GM18511 (cell line): ENCODE results near the gene WSB1.

ENCODE experiments used
- ATAC-seq: cut with Tn5 transposase; IDR thresholded peaks from one replicate; pipeline ENCODE4 v1.9.1; 2021; ENCODE audit warnings: mild to moderate bottlenecking, moderate library complexity; ENCODE audit not compliant: unreplicated experiment

The WSB1 gene

DNA sequence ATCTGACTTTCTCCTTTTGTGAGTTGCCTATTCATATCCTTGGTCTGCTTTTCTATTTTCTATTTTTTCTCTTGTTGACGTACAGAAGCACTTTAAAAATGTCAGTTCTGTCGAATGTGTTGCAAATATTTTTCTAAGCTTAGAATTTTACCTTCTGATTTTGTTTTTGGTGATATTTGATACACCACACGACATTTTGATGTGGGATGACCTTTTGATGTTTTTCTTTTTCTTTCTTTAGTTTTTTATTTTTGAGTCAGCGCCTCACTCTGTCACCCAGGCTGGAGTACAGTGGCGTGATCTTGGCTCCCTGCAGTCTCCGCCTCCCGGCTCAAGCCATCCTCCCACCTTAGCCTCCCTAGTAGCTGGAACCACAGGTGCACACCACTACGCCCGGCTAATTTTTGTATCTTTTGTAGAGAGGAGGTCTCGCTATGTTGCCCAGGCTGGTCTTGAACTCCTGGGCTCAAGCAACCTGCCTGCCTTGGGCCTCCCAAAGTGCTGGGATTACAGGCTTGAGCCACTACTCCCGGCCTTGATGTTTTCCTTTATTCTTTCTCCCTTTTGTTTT lies 39.6 kb downstream of the WSB1 start:
- no peak for ATAC-seq

- ATAC-seq = no peak
These were observed 42.3 kb downstream of the WSB1 start for GRCh38 chr17:27336184-27336583.

- peak; percentile 65 for ATAC-seq
These were observed 44.6 kb downstream of the WSB1 start for GRCh38 chr17:27338536-27338985.

DNA sequence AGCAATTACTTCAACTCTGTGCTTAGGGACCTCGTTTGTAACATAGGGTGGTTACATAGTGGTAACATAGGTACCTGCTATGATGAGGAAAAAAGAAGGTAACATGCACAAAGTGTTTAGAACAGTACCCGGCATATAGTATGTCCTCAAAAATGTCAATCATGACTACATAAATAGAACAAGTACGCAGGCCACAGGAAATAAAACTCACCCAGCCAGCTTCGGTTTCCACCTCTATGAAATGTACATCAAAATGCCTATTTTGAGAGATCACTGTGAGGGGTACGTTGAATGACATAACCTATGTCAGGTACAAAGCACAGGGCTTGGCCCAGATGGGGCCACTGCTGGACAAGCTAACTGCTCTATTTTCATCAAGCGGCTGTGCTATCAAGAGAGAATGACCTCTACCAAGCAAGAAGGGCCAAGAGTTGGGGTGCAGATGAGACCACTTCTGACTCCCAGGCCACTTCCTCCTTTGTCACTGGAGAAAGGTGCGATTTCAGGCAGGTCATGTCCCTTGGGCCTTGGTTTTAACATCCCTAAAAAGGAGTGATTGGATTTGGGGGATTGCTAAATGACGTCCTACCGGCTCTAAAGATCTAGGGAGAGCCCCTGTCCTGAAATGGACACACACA lies 45.4 kb downstream of the WSB1 start:
- ATAC-seq = peak; percentile 66

DNA sequence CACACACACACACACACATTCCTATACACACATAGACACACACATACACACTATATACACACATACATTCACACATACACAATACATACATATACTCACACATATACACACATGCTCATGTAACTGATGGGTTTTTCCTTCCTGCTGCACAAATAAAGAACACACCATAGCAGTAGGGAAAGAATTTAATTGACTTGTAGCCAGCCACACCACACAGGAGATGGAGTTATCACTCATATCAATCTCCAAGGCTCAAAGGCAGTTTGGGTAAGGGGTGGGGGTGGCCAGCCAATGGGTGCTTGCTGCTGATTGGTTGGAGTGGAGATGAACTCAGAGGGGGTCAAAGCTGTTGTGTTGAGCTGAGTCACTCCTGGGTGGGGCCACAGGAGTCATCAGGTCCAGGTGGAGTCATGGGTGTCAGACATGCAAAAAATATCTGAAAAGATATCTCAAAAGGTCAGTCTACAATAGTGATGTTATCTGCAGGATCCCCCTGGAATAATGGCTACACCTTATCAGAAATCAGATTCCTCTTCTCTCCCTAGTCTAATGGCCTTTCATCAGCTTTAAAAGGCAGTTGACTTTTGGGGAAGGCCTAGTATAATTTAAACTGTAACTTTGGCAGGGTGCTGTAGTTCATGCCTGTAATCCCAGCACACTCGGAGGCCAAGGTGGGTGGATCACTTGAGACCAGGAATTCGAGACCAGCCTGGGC lies 46.1 kb downstream of the WSB1 start:
- no peak for ATAC-seq

DNA sequence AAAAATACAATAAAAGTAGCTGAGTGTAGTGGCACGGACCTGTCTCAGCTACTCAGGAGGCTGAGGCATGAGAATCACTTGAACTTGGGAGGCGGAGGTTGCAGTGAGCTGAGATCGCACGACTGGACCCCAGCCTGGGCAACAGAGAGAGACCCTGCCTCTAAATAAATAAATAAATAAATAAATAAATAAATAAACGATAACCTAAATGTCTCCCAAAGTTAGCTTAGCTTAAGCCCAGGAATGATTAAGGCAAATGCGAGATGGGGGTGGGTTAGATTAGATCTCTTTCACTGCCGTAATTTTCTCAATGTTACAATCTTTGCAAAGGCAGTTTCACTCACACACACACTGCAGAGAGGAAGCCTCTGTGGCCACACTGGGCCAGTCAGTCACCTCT lies 46.7 kb downstream of the WSB1 start:
- no peak for ATAC-seq

- ATAC-seq = no peak
These were observed 47.1 kb downstream of the WSB1 start for GRCh38 chr17:27341041-27341471.

DNA sequence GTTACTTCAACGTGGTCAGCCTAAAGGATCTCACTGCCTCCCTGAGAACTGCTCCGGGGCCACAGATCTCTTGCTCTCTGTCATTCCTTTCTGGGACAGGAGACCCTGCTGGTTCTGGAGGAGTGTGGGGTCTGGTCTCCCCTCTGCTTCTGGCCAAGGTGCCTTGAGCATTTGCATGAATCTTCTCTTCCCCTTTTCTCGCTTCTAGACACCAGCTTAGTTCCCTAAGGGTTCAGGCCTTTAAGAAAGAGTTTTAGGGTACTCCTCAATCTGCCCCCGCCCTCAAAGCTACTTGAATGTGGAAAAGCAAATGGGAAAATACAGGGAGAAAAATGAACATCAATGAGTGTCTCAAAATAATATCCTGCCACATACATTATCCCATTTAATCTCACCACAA lies 48.1 kb downstream of the WSB1 start:
- no peak for ATAC-seq

GRCh38 chr17:27343294-27343693 lies 49.4 kb downstream of the WSB1 start:
- no peak for ATAC-seq

GRCh38 chr17:27343977-27344607 lies 50.2 kb downstream of the WSB1 start:
- no peak for ATAC-seq

DNA sequence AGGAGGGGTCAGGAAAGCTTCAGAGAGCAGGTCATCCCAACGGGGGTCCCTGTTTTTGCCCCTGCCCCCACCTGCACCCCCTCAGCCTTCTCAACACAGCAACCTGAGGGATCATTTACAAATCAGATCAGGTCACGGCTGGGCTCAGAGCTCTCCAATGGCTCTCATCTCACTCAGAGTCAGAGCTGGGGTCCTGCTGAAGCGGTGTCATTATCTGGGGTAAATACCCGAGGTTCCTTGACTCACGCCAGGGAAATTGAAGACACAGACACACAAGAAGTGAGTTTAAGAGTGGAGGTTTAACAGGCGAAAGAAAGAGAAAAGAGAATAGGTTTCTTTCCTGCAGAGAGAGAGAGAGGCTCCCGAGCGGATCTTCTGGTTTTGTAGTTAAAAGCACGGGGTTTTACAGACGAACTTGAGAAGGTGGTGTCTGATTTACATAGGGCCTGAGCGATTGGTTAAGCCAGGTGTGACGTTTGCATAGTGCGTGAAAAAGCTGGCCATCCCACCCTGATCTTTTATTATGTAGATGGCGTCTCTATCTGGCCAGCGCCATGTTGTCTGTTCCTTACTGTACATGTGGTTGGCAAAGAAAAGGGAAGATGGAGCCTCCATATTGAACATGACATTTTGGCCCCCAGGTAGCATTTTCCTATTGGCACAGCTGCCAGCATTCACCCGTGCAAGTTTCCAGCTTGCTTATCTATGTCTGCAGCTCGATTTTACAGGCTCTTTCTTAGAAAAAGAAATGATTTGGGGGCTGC lies 51.4 kb downstream of the WSB1 start:
- no peak for ATAC-seq

DNA sequence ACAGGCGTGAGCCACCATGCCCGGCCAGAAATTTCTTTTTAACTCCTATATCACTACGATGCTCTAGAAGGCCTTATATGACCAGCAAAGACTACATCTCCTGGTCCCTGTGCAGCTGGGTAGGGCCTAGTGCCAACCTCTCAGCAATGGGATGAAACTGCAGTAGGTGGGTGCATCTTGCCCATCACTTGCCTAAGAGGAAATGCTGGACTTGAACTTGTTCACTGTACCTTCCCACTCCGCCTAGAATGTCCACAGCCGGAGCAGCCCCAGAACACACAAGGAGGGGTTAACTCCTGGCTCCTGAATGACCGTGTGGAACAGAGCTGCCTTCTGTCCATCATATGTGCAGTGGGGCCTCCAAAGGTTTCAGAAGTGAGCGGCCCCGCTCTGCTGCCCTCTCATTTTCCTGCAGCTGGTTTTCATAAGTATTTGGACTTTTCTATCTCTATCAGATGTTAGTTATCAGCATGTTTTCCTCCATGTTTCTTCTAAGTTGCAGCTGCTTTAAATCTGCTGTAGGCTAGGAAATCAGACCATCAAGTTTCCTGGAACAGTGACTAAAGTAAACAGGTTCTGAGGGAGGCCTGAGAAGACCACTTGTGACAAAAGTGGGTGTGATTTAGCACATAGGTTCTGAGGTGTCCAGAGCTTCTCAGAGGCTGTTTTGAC lies 52.5 kb downstream of the WSB1 start:
- no peak for ATAC-seq

GRCh38 chr17:27348196-27348595 lies 54.3 kb downstream of the WSB1 start:
- ATAC-seq = no peak

DNA sequence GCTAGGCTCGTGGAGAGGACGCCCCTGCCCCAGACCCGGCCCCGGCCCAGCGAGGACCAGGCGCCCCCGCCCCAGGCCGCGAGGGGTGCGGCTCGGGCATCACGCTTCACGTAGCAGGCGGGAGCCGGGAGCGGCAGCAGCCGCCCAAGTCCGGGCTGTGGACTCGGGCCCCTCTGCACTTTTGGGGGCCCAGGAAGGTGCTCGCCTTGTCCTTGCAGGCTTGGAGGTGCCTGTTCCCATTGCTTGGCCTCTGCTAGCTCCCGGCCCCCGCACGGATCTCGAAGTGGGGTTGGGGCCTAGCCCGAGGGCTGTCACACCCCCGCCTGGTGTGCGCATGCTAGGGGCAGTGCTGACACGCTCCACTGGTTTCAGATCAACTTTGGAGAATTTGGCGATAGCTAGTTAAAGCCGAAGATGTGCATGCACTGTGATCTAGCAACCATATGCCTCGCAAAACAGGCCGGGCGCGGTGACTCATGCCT lies 55.7 kb downstream of the WSB1 start:
- ATAC-seq = no peak

DNA sequence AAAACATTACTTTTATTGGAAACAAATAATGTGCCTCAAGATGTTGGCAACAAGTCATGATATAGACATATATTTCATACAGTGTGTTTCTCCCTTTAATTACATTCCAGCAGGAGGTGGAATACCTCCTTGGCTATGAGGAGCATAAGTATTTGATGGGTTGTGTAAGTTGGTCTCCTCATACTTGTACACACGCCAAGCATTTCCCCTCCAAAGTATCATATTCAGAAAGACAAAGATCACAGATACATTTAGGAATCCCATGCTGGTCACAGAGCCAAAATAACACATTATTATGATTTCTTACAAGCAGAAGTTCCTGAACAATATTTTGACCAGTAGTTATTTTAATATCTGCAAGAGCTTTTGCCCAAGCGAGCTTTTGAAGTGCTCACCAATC lies 57.8 kb downstream of the WSB1 start:
- ATAC-seq = no peak

- no peak for ATAC-seq
These were observed 58.6 kb downstream of the WSB1 start for GRCh38 chr17:27352448-27353032.

DNA sequence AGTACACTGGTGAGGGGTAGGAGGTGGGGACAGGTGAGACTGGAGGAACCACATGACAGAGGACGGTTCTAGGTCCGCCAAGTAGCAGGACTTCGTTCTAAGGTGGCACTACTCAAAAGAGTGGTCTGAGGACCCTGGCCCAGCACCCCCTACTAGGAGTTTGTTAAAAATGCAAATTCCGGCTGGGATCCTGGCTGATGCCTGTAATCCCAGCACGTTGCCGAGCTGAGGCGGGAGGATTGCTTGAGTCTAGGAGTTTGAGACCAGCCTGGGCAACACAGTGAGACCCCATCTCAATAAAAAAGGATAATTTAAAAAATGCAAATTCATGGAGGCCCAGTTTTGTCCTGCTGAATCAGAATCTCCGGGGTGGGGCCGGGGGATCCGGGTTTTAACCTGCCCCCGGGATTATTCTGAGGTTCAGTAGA lies 59.1 kb downstream of the WSB1 start:
- no peak for ATAC-seq

DNA sequence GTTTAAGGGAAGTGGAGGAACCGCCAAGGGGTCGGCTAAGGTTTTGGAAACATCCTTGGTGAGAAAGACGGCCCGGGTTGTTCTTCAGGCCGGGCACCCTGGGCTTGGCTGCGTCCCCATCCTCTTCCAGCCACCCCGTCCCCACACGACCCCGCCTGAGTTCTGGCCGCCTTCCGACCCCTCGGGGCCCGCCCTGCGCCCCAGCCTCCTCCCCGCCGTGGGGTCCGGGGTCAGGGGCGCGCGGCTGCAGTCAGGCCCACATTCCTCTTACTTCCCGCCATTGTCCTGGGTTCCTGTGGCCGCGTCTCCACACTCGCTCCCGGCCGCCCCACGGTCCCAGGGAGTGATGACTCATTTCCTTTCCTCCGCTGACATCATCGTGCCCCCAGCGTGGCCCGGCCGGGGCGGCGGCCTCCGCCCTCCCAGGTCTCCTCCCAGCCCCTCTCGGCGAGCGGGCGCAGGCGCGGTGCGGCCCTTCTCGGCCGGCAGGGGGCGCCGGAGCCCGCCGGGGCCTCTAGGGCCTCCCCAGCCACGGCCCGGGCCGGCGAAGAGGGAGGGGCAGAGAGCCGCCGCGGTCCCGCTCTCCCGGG lies 59.6 kb downstream of the WSB1 start:
- peak; percentile 73 for ATAC-seq

- ATAC-seq = peak; percentile 16
These were observed 60.2 kb downstream of the WSB1 start for GRCh38 chr17:27354051-27354490.
